Neuronal stem cell (in vitro differentiated cells): Measurements from ENCODE around the gene OR2G6.
"Not testable (repeated sequence)": the region's sequence is repeated elsewhere in the genome, so short reads cannot be mapped to it uniquely, and the experiment has no call there.

ENCODE experiments used
- DNase-seq: peaks from one replicate; pipeline ENCODE4 v3.0.0-alpha.2; 2013; ENCODE audit warnings: low spot score
- H2AFZ ChIP-seq: one replicate; pipeline ENCODE4 v1.6.1; 2013; ENCODE audit warnings: mild to moderate bottlenecking, low read length, inconsistent platforms
- H2AK5ac ChIP-seq: 2 replicates; pipeline ENCODE4 v1.6.1; 2013; ENCODE audit warnings: low read depth, mild to moderate bottlenecking, inconsistent platforms, low read length, moderate library complexity, mixed read lengths
- H2BK120ac ChIP-seq: 2 replicates; pipeline ENCODE4 v1.6.1; 2013; ENCODE audit warnings: low read depth, mild to moderate bottlenecking, inconsistent platforms, low read length, moderate library complexity, mixed read lengths
- H2BK12ac ChIP-seq: one replicate; pipeline ENCODE4 v1.6.1; 2013; ENCODE audit warnings: low read length, inconsistent platforms
- H2BK15ac ChIP-seq: 2 replicates; pipeline ENCODE4 v1.6.1; 2013; ENCODE audit warnings: mild to moderate bottlenecking, low read length, inconsistent platforms, mixed read lengths
- H2BK5ac ChIP-seq: one replicate; pipeline ENCODE4 v1.6.1; 2013; ENCODE audit warnings: inconsistent platforms, mild to moderate bottlenecking, low read length, moderate library complexity
- H3K14ac ChIP-seq: one replicate; pipeline ENCODE4 v1.6.1; 2013; ENCODE audit warnings: low read length, inconsistent platforms
- H3K18ac ChIP-seq: 2 replicates; pipeline ENCODE4 v1.6.1; 2013; ENCODE audit warnings: low read length, inconsistent platforms
- H3K23ac ChIP-seq: 2 replicates; pipeline ENCODE4 v1.6.1; 2013; ENCODE audit warnings: low read depth, mild to moderate bottlenecking, mixed read lengths, low read length, inconsistent platforms; ENCODE audit not compliant: poor library complexity
- H3K27ac ChIP-seq: replicated peaks from 3 replicates; pipeline ENCODE4 v1.5.1; 2013; ENCODE audit warnings: low read length, inconsistent platforms
- H3K27me3 ChIP-seq, 3 experiments: 2 replicates each; pipeline ENCODE4 v1.6.1; 2013; ENCODE audit warnings: low read length in 3 of 3, mild to moderate bottlenecking in 2 of 3, inconsistent platforms in 1 of 3, low read depth in 1 of 3, mixed read lengths in 1 of 3, moderate library complexity in 1 of 3; ENCODE audit not compliant: control insufficient read depth in 3 of 3, insufficient read depth in 3 of 3
- H3K36me3 ChIP-seq, 2 donors: replicated peaks in 1 of 2; 2 replicates each; pipeline ENCODE4 v1.6.1; 2013; ENCODE audit warnings: low read length in 2 of 2; ENCODE audit not compliant: control insufficient read depth in 2 of 2, insufficient read depth in 2 of 2
- H3K4ac ChIP-seq: 2 replicates; pipeline ENCODE4 v1.6.1; 2013; ENCODE audit warnings: inconsistent platforms, mild to moderate bottlenecking, low read length, moderate library complexity
- H3K4me1 ChIP-seq, 2 donors: 1 replicate in 1 of 2; 2 replicates in 1 of 2; pipeline ENCODE4 v1.6.1; 2013; ENCODE audit warnings: low read length in 2 of 2, low read depth in 1 of 2; ENCODE audit not compliant: control insufficient read depth in 2 of 2, insufficient read depth in 1 of 2
- H3K4me2 ChIP-seq: one replicate; pipeline ENCODE4 v1.6.1; 2013; ENCODE audit warnings: mild to moderate bottlenecking, low read length, inconsistent platforms; ENCODE audit not compliant: insufficient read depth, poor library complexity, severe bottlenecking
- H3K4me3 ChIP-seq, 2 donors: 2 replicates each; pipeline ENCODE4 v1.5.1; 2013; ENCODE audit warnings: low read length in 2 of 2, mild to moderate bottlenecking in 2 of 2, inconsistent platforms in 1 of 2, moderate library complexity in 1 of 2
- H3K79me1 ChIP-seq: one replicate; pipeline ENCODE4 v1.6.1; 2013; ENCODE audit warnings: low read depth, mild to moderate bottlenecking, inconsistent platforms, low read length, moderate library complexity
- H3K9ac ChIP-seq: one replicate; pipeline ENCODE4 v1.6.1; 2013; ENCODE audit warnings: mild to moderate bottlenecking, low read depth, low read length, inconsistent platforms; ENCODE audit not compliant: poor library complexity
- H3K9me3 ChIP-seq, 2 donors: replicated peaks in 1 of 2; 2 replicates each; pipeline versions ENCODE3 to v1.6.1; 2013; ENCODE audit warnings: low read length in 2 of 2, mild to moderate bottlenecking in 2 of 2, inconsistent platforms in 1 of 2, low read depth in 1 of 2, mixed read lengths in 1 of 2, moderate library complexity in 1 of 2; ENCODE audit not compliant: control insufficient read depth in 2 of 2, insufficient read depth in 1 of 2
- H4K8ac ChIP-seq: one replicate; pipeline ENCODE4 v1.6.1; 2013; ENCODE audit warnings: low read depth, mild to moderate bottlenecking, inconsistent platforms, low read length, moderate library complexity
- H4K91ac ChIP-seq: one replicate; pipeline ENCODE4 v1.6.1; 2013; ENCODE audit warnings: low read length, low read depth, mild to moderate bottlenecking, inconsistent platforms; ENCODE audit not compliant: poor library complexity
- WGBS, 2 donors: extraction: QIAGEN DNeasy Blood & Tissue Kit; methylation state at CpG; one replicate each; pipeline ENCODE4 v1.1.7; 2013; ENCODE audit warnings: missing lambda C conversion rate in 2 of 2, mixed read lengths in 1 of 2; ENCODE audit not compliant: insufficient read length in 2 of 2, insufficient replicate concordance in 1 of 2; ENCODE audit errors: extremely low coverage in 2 of 2; 5-methylcytosine and 5-hydroxymethylcytosine counted together

OR2G6 gene

GRCh38 chr1:248473051-248473450 is 34.8 kb upstream of the OR2G6 start, which contains the start of gene OR2T3:
Gene OR2T3, plus strand, starts transcription at chr1:248473351. Its CDS starts 0 bp downstream, at chr1:248473351.
- no CpG with 5 or more reads among the region's 2 CpGs for WGBS, 2 donors
- H3K27ac ChIP-seq, result not testable (repeated sequence)

GRCh38 chr1:248475660-248476059 is 32.2 kb upstream of the OR2G6 start:
- not testable (repeated sequence) for H3K79me1 ChIP-seq, H3K14ac ChIP-seq, H3K36me3 ChIP-seq, H2BK12ac ChIP-seq, H3K9me3 ChIP-seq, H3K27ac ChIP-seq, DNase-seq, H4K91ac ChIP-seq, H2BK5ac ChIP-seq, H2BK120ac ChIP-seq, H3K23ac ChIP-seq, H3K9ac ChIP-seq, H2AFZ ChIP-seq, H3K4ac ChIP-seq, H2AK5ac ChIP-seq, H3K4me2 ChIP-seq, H3K4me3 ChIP-seq, H3K27me3 ChIP-seq, H3K18ac ChIP-seq, H3K4me1 ChIP-seq, H4K8ac ChIP-seq, H2BK15ac ChIP-seq
- no CpG with 5 or more reads among the region's 1 CpG for WGBS, 2 donors

More at GRCh38 chr1:248473051-248473450, 34.8 kb upstream of the OR2G6 start, which contains the start of gene OR2T3:
- H2AK5ac ChIP-seq, DNase-seq, H3K9ac ChIP-seq, H2BK5ac ChIP-seq, H3K4me3 ChIP-seq, H2AFZ ChIP-seq, H3K4me2 ChIP-seq, H3K18ac ChIP-seq, H4K91ac ChIP-seq, H3K14ac ChIP-seq, H2BK12ac ChIP-seq, H3K4me1 ChIP-seq, H2BK120ac ChIP-seq, H3K36me3 ChIP-seq, H2BK15ac ChIP-seq, H3K27me3 ChIP-seq, H4K8ac ChIP-seq, H3K9me3 ChIP-seq, H3K23ac ChIP-seq, H3K4ac ChIP-seq, H3K79me1 ChIP-seq: not testable (repeated sequence)

- no CpG with 5 or more reads among the region's 13 CpGs for WGBS, 2 donors
These were observed 25.9 kb upstream of the OR2G6 start for GRCh38 chr1:248481686-248482579.

GRCh38 chr1:248488289-248488688 is 19.6 kb upstream of the OR2G6 start, which contains the start of gene OR2T5:
Gene OR2T5, plus strand, starts transcription at chr1:248488589. Its CDS starts 0 bp downstream, at chr1:248488589.
- H3K27me3 ChIP-seq, H3K23ac ChIP-seq, H3K14ac ChIP-seq, H3K4me1 ChIP-seq, H2BK12ac ChIP-seq, H4K8ac ChIP-seq, H3K27ac ChIP-seq, DNase-seq, H3K4me2 ChIP-seq, H4K91ac ChIP-seq, H3K9me3 ChIP-seq, H2BK120ac ChIP-seq, H3K79me1 ChIP-seq, H2BK5ac ChIP-seq, H2BK15ac ChIP-seq, H3K4me3 ChIP-seq, H3K18ac ChIP-seq, H3K9ac ChIP-seq, H3K4ac ChIP-seq, H3K36me3 ChIP-seq, H2AK5ac ChIP-seq, H2AFZ ChIP-seq: not testable (repeated sequence)
- WGBS, 2 donors, result no CpG with 5 or more reads among the region's 6 CpGs

More at GRCh38 chr1:248481686-248482579, 25.9 kb upstream of the OR2G6 start:
- H2BK15ac ChIP-seq, H3K79me1 ChIP-seq, H3K36me3 ChIP-seq, H3K9me3 ChIP-seq, H2AFZ ChIP-seq, H2BK12ac ChIP-seq, H2AK5ac ChIP-seq, H3K18ac ChIP-seq, H3K4me2 ChIP-seq, H3K14ac ChIP-seq, H3K4me3 ChIP-seq, DNase-seq, H3K27ac ChIP-seq, H4K8ac ChIP-seq, H3K4ac ChIP-seq, H3K23ac ChIP-seq, H3K9ac ChIP-seq, H3K4me1 ChIP-seq, H3K27me3 ChIP-seq, H4K91ac ChIP-seq, H2BK120ac ChIP-seq, H2BK5ac ChIP-seq: not testable (repeated sequence)
